GM10248 (cell line): ENCODE data around the gene MMP24OS.

Experiments used
- CTCF ChIA-PET: fragments of 300-600 bp; sonication (Branson Sonifier 250); formaldehyde crosslinking; extraction: SDS; loops from one replicate; lab custom pipeline; 2021; ENCODE audit warnings: antibody characterized with exemption; lab: Yijun Ruan, JAX
- POLR2A ChIA-PET: fragments of 350-650 bp; sonication (Branson Sonifier 250); formaldehyde crosslinking; extraction: SDS; loops from one replicate; lab custom pipeline; 2020; ENCODE audit warnings: antibody characterized with exemption; lab: Yijun Ruan, JAX
- DNase-seq: peaks from one replicate; pipeline ENCODE4 v3.0.0; 2012; ENCODE audit errors: extremely low spot score
- CTCF ChIP-seq: IDR thresholded peaks from 2 replicates; pipeline ENCODE4 v1.5.1; 2012; ENCODE audit warnings: mild to moderate bottlenecking, low read depth; ENCODE audit errors: extremely low read depth, missing control alignments, control extremely low read depth

MMP24OS gene

GRCh38 chr20:35238735-35239134 is 39.2 kb downstream of the MMP24OS start:
- ChIA-PET CTCF (no interaction called here), POLR2A (interaction anchor here (0.7 kb wide), 1 partner anchor 1939 kb away, joined by 3 read pairs; no protein-coding TSS in a partner anchor)
- DNase-seq = no peak
- no peak for TF ChIP-seq CTCF

- ChIA-PET POLR2A (no interaction called here), CTCF (no interaction called here)
- TF ChIP-seq CTCF = no peak
- DNase-seq = no peak
Measured at GRCh38 chr20:35238170-35238569, 39.8 kb downstream of the MMP24OS start.

GRCh38 chr20:35237486-35237885 is 40.4 kb downstream of the MMP24OS start:
- ChIA-PET POLR2A (no interaction called here), CTCF (no interaction called here)
- DNase-seq = no peak
- TF ChIP-seq CTCF = no peak

- TF ChIP-seq CTCF = no peak
- DNase-seq = no peak
- POLR2A ChIA-PET = no interaction called here
- CTCF ChIA-PET = interaction anchor here (0.7 kb wide), 1 partner anchor 16 kb away, joined by 3 read pairs; no protein-coding TSS in a partner anchor
Measured at GRCh38 chr20:35235881-35236280, 42.0 kb downstream of the MMP24OS start.

GRCh38 chr20:35232575-35232974 is 45.3 kb downstream of the MMP24OS start:
- ChIA-PET CTCF (no interaction called here), POLR2A (no interaction called here)
- no peak for DNase-seq
- no peak for TF ChIP-seq CTCF

GRCh38 chr20:35226884-35227681 is 50.8 kb downstream of the MMP24OS start:
- TF ChIP-seq CTCF = no peak
- DNase-seq = peak; percentile 41
- POLR2A ChIA-PET = no interaction called here
- CTCF ChIA-PET = interaction anchor here (1.8 kb wide), 1 partner anchor 131 kb away, joined by 6 read pairs; no protein-coding TSS in a partner anchor
